Activated T-cell treated with anti-CD3 and anti-CD28 coated beads, Interleukin-2, amount 50 U/mL, for 1 hour (primary cell): Measurements from ENCODE around the gene PGM2.

Experiments
- DNase-seq: peaks from one replicate; pipeline ENCODE4 v3.0.0-alpha.2; 2020

The PGM2 gene

GRCh38 chr4:37904824-37905223 is 78.3 kb downstream of the PGM2 start:
- DNase-seq: no peak

- no peak for DNase-seq
Measured at GRCh38 chr4:37905533-37906169, 79.2 kb downstream of the PGM2 start.

GRCh38 chr4:37908488-37909331 is 82.2 kb downstream of the PGM2 start:
- DNase-seq: no peak

GRCh38 chr4:37909332-37910090 is 83.0 kb downstream of the PGM2 start:
- no peak for DNase-seq

GRCh38 chr4:37910091-37910486 is 83.6 kb downstream of the PGM2 start:
- DNase-seq: no peak
